Naive thymus-derived CD8-positive, alpha-beta T cell (primary cell): ENCODE measurements around the gene RAB3GAP1. TPM values are rescaled to one million over a fixed set of nuclear protein-coding genes. Genes with fewer than 3 reads are reported as not detected.
"Not testable (repeated sequence)": the region's sequence is repeated elsewhere in the genome, so short reads cannot be mapped to it uniquely, and the experiment has no call there.

Experiments used
- ATAC-seq, 2 donors: fragments of 150-1000 bp; cut with Tn5 transposase in 1 of 2; sonication (Bioruptor Pico), chemical (Tn5 transposase) in 1 of 2; 1 replicate in 1 of 2; 2 replicates in 1 of 2; pipeline ENCODE4 v1.10.0; 2021; ENCODE audit warnings: mild to moderate bottlenecking in 2 of 2, moderate library complexity in 2 of 2
- POLR2A ChIA-PET: fragments of 350-600 bp; sonication (Branson Sonifier 250); formaldehyde crosslinking; loops from one replicate; lab custom pipeline; 2021; ENCODE audit warnings: antibody characterized with exemption; lab: Charles Lee
- DNase-seq, 10 donors: peaks; one replicate each; pipeline versions ENCODE4 v3.0.0 to v3.0.0-alpha.2; 2020 to 2022
- H3K27ac Mint-ChIP-seq, 10 donors: one replicate each; pipeline ENCODE4 v1.8.0; 2020 to 2022; ENCODE audit warnings: mild to moderate bottlenecking in 10 of 10, mixed read lengths in 10 of 10, moderate library complexity in 4 of 10, inconsistent platforms in 1 of 10
- H3K27me3 Mint-ChIP-seq, 5 donors: one replicate each; pipeline ENCODE4 v1.8.0; 2021 to 2022; ENCODE audit warnings: mixed read lengths in 5 of 5
- H3K36me3 Mint-ChIP-seq, 3 donors: one replicate each; pipeline ENCODE4 v1.8.0; 2020 to 2022; ENCODE audit warnings: mixed read lengths in 3 of 3, mild to moderate bottlenecking in 2 of 3, inconsistent platforms in 1 of 3
- H3K4me1 Mint-ChIP-seq, 4 donors: one replicate each; pipeline ENCODE4 v1.8.0; 2021 to 2022; ENCODE audit warnings: mixed read lengths in 4 of 4
- H3K4me3 Mint-ChIP-seq, 10 donors: one replicate each; pipeline ENCODE4 v1.8.0; 2020 to 2022; ENCODE audit warnings: mild to moderate bottlenecking in 10 of 10, mixed read lengths in 10 of 10, moderate library complexity in 6 of 10, inconsistent platforms in 1 of 10
- H3K9me3 Mint-ChIP-seq, 9 donors: one replicate each; pipeline ENCODE4 v1.8.0; 2020 to 2022; ENCODE audit warnings: mixed read lengths in 9 of 9, mild to moderate bottlenecking in 3 of 9, inconsistent platforms in 1 of 9, moderate library complexity in 1 of 9
- polyA plus RNA-seq, 3 donors: library from polyadenylated mRNA; unstranded; fragments of 300-500 nt; fragmentation: Illumina TruSeq; gene quantifications; one replicate each; pipeline ENCODE4 v1.2.3, GENCODE V29; 2021
- total RNA-seq, 8 experiments: library from RNA in 2 of 8; stranded (reverse) in 2 of 8; gene quantifications; one replicate each; pipeline ENCODE4 v1.2.3 and lab custom pipeline; 2021 to 2026

Gene RAB3GAP1
- total and polyA plus RNA-seq, 5 experiments from 2014 or later: 14.6 to 59.5 (median 23.2) TPM

GRCh38 chr2:135121658-135122039, 69.6 kb downstream of the RAB3GAP1 start:
- H3K9me3 Mint-ChIP-seq, H3K27me3 Mint-ChIP-seq, H3K4me3 Mint-ChIP-seq, POLR2A ChIA-PET, H3K27ac Mint-ChIP-seq, ATAC-seq, H3K4me1 Mint-ChIP-seq, DNase-seq: not testable (repeated sequence)
- peaks cover 0 to 72% (median 25%) of the 10 kb centered on the region in 3 donors for H3K36me3 Mint-ChIP-seq

GRCh38 chr2:135124924-135125886, 73.1 kb downstream of the RAB3GAP1 start:
- no peak for ATAC-seq
- Mint-ChIP-seq H3K4me3 (no peak overlapping the region), H3K9me3 (no peaks in the 10 kb centered on the region), H3K27ac (peak overlapping the region in 1 of 10 donors; percentile 6), H3K36me3 (peaks cover 4 to 79% (median 35%) of the 10 kb centered on the region in 3 donors), H3K4me1 (no peaks in the 10 kb centered on the region), H3K27me3 (no peaks in the 10 kb centered on the region)
- POLR2A ChIA-PET: no interaction called here
- DNase-seq: no peak

- no peaks in the 10 kb centered on the region for H3K9me3 Mint-ChIP-seq
- H3K36me3 Mint-ChIP-seq: peaks cover 4 to 80% (median 35%) of the 10 kb centered on the region in 3 donors
- no peak for ATAC-seq
- POLR2A ChIA-PET: no interaction called here
- no peak overlapping the region for H3K4me3 Mint-ChIP-seq
- no peak for DNase-seq
- H3K27me3 Mint-ChIP-seq: no peaks in the 10 kb centered on the region
- H3K27ac Mint-ChIP-seq: no peak overlapping the region
- H3K4me1 Mint-ChIP-seq: peaks cover 0 to 3% (median 1%) of the 10 kb centered on the region in 4 donors
These were observed 73.8 kb downstream of the RAB3GAP1 start for GRCh38 chr2:135125940-135126339.

- peaks cover 16 to 84% (median 47%) of the 10 kb centered on the region in 3 donors for H3K36me3 Mint-ChIP-seq
- H3K27ac Mint-ChIP-seq: peak overlapping the region in 2 of 10 donors; percentile 27 to 34
- no peak overlapping the region for H3K4me3 Mint-ChIP-seq
- no peaks in the 10 kb centered on the region for H3K27me3 Mint-ChIP-seq
- H3K4me1 Mint-ChIP-seq: peaks cover 0 to 6% (median 4%) of the 10 kb centered on the region in 4 donors
- POLR2A ChIA-PET: no interaction called here
- no peaks in the 10 kb centered on the region for H3K9me3 Mint-ChIP-seq
- ATAC-seq (no peak), DNase-seq (no peak)
These were observed 78.7 kb downstream of the RAB3GAP1 start for GRCh38 chr2:135130751-135131150.

- H3K36me3 Mint-ChIP-seq: peaks cover 25 to 87% (median 55%) of the 10 kb centered on the region in 3 donors
- H3K27me3 Mint-ChIP-seq: no peaks in the 10 kb centered on the region
- H3K9me3 Mint-ChIP-seq: no peaks in the 10 kb centered on the region
- POLR2A ChIA-PET: no interaction called here
- DNase-seq: no peak
- ATAC-seq: no peak
- peaks cover 0 to 6% (median 4%) of the 10 kb centered on the region in 4 donors for H3K4me1 Mint-ChIP-seq
- H3K27ac Mint-ChIP-seq: no peak overlapping the region
- H3K4me3 Mint-ChIP-seq: no peak overlapping the region
These were observed 80.2 kb downstream of the RAB3GAP1 start for GRCh38 chr2:135132314-135132713.

GRCh38 chr2:135140606-135141005, 88.5 kb downstream of the RAB3GAP1 start:
- Mint-ChIP-seq H3K9me3 (peaks cover 6 to 24% (median 10%) of the 10 kb centered on the region in 9 donors), H3K36me3 (peaks cover 42 to 90% (median 79%) of the 10 kb centered on the region in 3 donors), H3K27me3 (no peaks in the 10 kb centered on the region), H3K4me1 (peaks cover 1 to 2% (median 1%) of the 10 kb centered on the region in 4 donors), H3K4me3 (no peak overlapping the region), H3K27ac (peak overlapping the region in 1 of 10 donors; percentile 14)
- ATAC-seq (no peak), DNase-seq (no peak)
- POLR2A ChIA-PET: no interaction called here

- DNase-seq (no peak), ATAC-seq (no peak)
- Mint-ChIP-seq H3K27me3 (no peaks in the 10 kb centered on the region), H3K9me3 (peaks cover 6 to 24% (median 10%) of the 10 kb centered on the region in 9 donors), H3K36me3 (peaks cover 33 to 80% (median 64%) of the 10 kb centered on the region in 3 donors), H3K27ac (peak overlapping the region in 1 of 10 donors; percentile 9), H3K4me1 (peaks cover 0 to 2% (median 1%) of the 10 kb centered on the region in 4 donors), H3K4me3 (no peak overlapping the region)
- POLR2A ChIA-PET: no interaction called here
These were observed 90.2 kb downstream of the RAB3GAP1 start for GRCh38 chr2:135142323-135142722.

- Mint-ChIP-seq H3K4me1 (peaks cover 1 to 6% (median 2%) of the 10 kb centered on the region in 4 donors), H3K36me3 (peaks cover 32 to 71% (median 46%) of the 10 kb centered on the region in 3 donors)
These were observed 92.3 kb downstream of the RAB3GAP1 start for GRCh38 chr2:135144343-135144742.

GRCh38 chr2:135149251-135149650, 97.2 kb downstream of the RAB3GAP1 start:
- DNase-seq (no peak), ATAC-seq (no peak)
- Mint-ChIP-seq H3K36me3 (peaks cover 17 to 59% (median 31%) of the 10 kb centered on the region in 3 donors), H3K27me3 (no peaks in the 10 kb centered on the region), H3K9me3 (no peaks in the 10 kb centered on the region), H3K4me3 (no peak overlapping the region), H3K27ac (no peak overlapping the region), H3K4me1 (peaks cover 4 to 23% (median 6%) of the 10 kb centered on the region in 4 donors)
- POLR2A ChIA-PET: no interaction called here

More at GRCh38 chr2:135144343-135144742, 92.3 kb downstream of the RAB3GAP1 start:
- DNase-seq: no peak
- Mint-ChIP-seq H3K27ac (peak overlapping the region in 2 of 10 donors; percentile 11 to 13), H3K4me3 (no peak overlapping the region), H3K9me3 (peaks cover 6 to 24% (median 10%) of the 10 kb centered on the region in 9 donors), H3K27me3 (no peaks in the 10 kb centered on the region)
- POLR2A ChIA-PET: no interaction called here
- no peak for ATAC-seq

GRCh38 chr2:135150725-135151124, 98.6 kb downstream of the RAB3GAP1 start:
- H3K9me3 Mint-ChIP-seq: no peaks in the 10 kb centered on the region
- DNase-seq: no peak
- POLR2A ChIA-PET: no interaction called here
- no peak for ATAC-seq
- no peak overlapping the region for H3K4me3 Mint-ChIP-seq
- peaks cover 21 to 68% (median 39%) of the 10 kb centered on the region in 3 donors for H3K36me3 Mint-ChIP-seq
- H3K27ac Mint-ChIP-seq: peak overlapping the region in 2 of 10 donors; percentile 4 to 5
- no peaks in the 10 kb centered on the region for H3K27me3 Mint-ChIP-seq
- peaks cover 5 to 30% (median 6%) of the 10 kb centered on the region in 4 donors for H3K4me1 Mint-ChIP-seq

- peaks cover 26 to 72% (median 39%) of the 10 kb centered on the region in 3 donors for H3K36me3 Mint-ChIP-seq
These were observed 99.5 kb downstream of the RAB3GAP1 start for GRCh38 chr2:135151615-135152014.

GRCh38 chr2:135152361-135152760, 100.3 kb downstream of the RAB3GAP1 start:
- no peak overlapping the region for H3K4me3 Mint-ChIP-seq
- no peaks in the 10 kb centered on the region for H3K27me3 Mint-ChIP-seq
- POLR2A ChIA-PET: no interaction called here
- no peaks in the 10 kb centered on the region for H3K9me3 Mint-ChIP-seq
- DNase-seq (no peak), ATAC-seq (no peak)
- peak overlapping the region in 2 of 10 donors; percentile 0 to 41 for H3K27ac Mint-ChIP-seq
- H3K36me3 Mint-ChIP-seq: peaks cover 26 to 76% (median 43%) of the 10 kb centered on the region in 3 donors
- peaks cover 5 to 30% (median 6%) of the 10 kb centered on the region in 4 donors for H3K4me1 Mint-ChIP-seq

More at GRCh38 chr2:135151615-135152014, 99.5 kb downstream of the RAB3GAP1 start:
- no peak for ATAC-seq
- DNase-seq: no peak
- Mint-ChIP-seq H3K27me3 (no peaks in the 10 kb centered on the region), H3K9me3 (no peaks in the 10 kb centered on the region), H3K4me3 (no peak overlapping the region), H3K4me1 (peaks cover 5 to 30% (median 6%) of the 10 kb centered on the region in 4 donors), H3K27ac (peak overlapping the region in 5 of 10 donors; percentile 22 to 81 (median 58))
- POLR2A ChIA-PET: no interaction called here

GRCh38 chr2:135154962-135155361, 102.9 kb downstream of the RAB3GAP1 start:
- Mint-ChIP-seq H3K9me3 (no peaks in the 10 kb centered on the region), H3K4me1 (peaks cover 5 to 24% (median 6%) of the 10 kb centered on the region in 4 donors), H3K36me3 (peaks cover 31 to 90% (median 60%) of the 10 kb centered on the region in 3 donors), H3K4me3 (no peak overlapping the region), H3K27me3 (no peaks in the 10 kb centered on the region), H3K27ac (peak overlapping the region in 7 of 10 donors; percentile 2 to 87 (median 60))
- DNase-seq: no peak
- POLR2A ChIA-PET: no interaction called here
- ATAC-seq: no peak
